GM13976 (cell line): ENCODE results near the gene CUL4A.

Source experiments
- DNase-seq: peaks from one replicate; pipeline ENCODE4 v3.0.0; 2012; ENCODE audit warnings: low spot score
- in situ Hi-C: fragments of 300-500 bp; cut with MboI; formaldehyde crosslinking; loops from one replicate; pipeline ENCODE4 v1.12.0; 2022; ENCODE audit warnings: low sequenced_read_pairs, mixed read lengths, inconsistent platforms; ENCODE audit not compliant: unreplicated experiment
- TF ChIP-seq, protein P1 (sequence below): IDR thresholded peaks from 2 replicates; pipeline ENCODE4 v1.5.1; 2012; ENCODE audit warnings: borderline replicate concordance, mild to moderate bottlenecking; ENCODE audit not compliant: insufficient read depth; ENCODE audit errors: extremely low read depth, missing control alignments, control extremely low read depth

The CUL4A gene

DNA sequence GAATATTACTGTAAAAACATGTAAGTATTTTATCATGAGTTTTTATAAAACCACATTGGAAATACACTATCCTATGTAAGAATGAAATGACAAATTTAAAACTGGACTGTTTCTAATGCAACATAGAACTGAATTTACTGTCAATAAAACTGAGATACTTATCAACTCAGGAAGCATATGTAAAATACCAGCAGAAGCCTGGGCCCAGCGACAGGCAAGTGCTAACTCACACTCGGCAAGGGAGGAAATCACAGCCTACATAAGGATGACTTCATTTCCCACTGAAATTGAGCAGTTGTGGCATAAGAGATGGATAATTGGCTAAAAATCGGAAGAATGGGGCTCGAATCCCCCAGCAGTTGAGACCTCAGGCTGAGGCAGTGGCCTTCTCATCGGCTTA lies 38.9 kb upstream of the CUL4A start:
- no peak for DNase-seq
- TF ChIP-seq, protein P1, sequence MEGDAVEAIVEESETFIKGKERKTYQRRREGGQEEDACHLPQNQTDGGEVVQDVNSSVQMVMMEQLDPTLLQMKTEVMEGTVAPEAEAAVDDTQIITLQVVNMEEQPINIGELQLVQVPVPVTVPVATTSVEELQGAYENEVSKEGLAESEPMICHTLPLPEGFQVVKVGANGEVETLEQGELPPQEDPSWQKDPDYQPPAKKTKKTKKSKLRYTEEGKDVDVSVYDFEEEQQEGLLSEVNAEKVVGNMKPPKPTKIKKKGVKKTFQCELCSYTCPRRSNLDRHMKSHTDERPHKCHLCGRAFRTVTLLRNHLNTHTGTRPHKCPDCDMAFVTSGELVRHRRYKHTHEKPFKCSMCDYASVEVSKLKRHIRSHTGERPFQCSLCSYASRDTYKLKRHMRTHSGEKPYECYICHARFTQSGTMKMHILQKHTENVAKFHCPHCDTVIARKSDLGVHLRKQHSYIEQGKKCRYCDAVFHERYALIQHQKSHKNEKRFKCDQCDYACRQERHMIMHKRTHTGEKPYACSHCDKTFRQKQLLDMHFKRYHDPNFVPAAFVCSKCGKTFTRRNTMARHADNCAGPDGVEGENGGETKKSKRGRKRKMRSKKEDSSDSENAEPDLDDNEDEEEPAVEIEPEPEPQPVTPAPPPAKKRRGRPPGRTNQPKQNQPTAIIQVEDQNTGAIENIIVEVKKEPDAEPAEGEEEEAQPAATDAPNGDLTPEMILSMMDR: no peak
- in situ Hi-C loops: no loop called here

DNA sequence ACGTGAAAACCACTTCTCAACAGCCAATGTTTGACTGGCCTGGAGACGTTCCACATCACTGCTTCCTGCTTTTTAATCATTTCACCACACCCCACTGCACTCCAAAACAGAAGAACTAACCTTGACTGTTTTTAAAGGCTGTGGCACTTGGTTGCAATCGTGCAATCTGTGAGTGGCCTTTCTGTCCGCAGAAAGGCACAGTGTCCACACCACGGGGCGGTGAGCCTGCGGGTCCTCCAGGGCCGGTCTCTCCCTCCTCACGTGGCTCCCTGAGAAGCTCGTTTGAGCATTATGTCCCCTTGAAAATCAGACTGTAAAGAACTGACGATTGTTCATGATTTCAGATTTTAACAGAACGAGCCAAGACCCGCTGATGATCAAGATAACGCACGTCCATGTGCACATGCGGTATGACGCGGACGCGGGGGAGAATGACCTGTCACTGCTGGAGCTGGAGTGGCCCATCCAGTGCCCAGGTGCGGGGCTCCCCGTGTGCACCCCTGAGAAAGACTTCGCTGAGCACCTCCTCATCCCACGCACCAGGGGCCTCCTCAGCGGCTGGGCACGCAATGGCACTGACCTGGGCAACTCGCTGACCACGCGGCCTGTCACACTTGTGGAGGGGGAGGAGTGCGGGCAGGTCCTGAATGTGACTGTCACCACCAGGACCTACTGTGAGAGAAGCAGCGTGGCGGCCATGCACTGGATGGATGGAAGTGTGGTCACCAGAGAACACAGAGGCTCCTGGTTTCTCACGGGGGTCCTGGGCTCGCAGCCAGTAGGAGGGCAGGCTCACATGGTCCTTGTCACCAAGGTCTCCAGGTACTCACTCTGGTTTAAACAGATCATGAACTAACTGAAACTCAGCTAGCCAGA lies 37.9 kb upstream of the CUL4A start:
- TF ChIP-seq, protein P1: no peak
- in situ Hi-C loops: no loop called here
- no peak for DNase-seq

DNA sequence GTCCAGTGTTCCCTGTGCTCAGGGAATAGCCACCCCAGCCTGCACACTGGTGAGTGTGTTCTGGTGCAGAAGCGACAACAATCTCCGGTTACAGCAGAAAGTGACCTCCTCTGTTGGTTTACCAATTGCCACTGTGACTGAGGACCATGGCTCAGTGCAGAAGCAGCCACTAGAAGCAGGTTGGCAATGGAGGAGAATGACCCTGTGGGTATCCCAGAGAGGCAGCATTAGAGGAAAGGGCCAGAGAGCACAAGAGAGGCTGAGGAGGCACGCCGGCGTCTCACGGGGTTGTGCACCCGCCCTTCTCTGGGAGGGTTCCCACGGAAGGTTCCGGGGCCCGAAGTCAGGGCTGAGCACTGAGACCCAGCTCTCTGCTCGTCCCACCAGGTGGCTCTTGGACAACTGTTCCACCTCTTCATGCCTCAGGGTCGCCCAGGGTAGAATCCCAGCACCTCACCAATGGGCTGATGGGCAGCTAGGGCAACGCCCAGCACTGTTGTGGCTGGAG lies 36.9 kb upstream of the CUL4A start:
- no peak for DNase-seq
- in situ Hi-C loops: no loop called here
- TF ChIP-seq, protein P1: no peak

DNA sequence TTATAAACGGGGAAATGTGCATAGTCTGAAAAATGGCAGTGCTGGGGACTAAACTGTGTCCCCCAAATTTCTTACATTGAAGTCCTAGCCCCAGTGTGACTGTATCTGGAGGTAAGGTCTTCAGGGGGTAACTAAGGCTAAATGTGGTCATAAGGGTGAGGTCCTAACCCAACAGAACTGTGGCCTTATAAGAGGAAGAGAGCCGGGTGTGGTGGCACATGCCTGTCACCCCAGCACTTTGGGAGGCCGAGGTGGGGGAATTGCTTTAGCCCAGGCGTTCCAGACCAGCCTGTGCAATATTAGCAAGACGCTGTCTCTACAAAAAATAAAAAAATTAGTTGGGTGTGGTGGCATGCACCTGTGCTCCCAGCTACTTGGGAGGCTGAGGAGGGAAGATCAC lies 33.1 kb upstream of the CUL4A start:
- TF ChIP-seq, protein P1: no peak
- DNase-seq: no peak
- in situ Hi-C loops: no loop called here

DNA sequence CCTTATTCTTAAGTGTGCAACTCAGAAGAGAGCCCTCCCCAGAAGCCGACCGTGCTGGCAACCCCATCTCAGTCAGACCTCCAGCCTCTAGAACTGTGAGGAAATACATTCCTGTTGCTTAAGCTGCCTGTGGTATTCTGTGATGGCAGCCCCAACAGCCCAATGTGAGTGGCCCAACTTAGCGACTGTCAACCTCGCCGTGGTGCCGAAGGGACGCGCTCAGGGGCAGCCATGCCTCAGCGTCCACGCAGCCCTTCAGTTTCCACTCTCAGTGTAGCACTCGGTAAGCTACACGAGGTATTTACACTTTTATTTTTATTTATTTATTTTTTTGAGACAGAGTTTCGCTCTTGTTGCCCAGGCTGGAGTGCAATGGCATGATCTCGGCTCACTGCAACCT lies 32.6 kb upstream of the CUL4A start:
- TF ChIP-seq, protein P1: no peak
- no peak for DNase-seq
- in situ Hi-C loops: no loop called here

DNA sequence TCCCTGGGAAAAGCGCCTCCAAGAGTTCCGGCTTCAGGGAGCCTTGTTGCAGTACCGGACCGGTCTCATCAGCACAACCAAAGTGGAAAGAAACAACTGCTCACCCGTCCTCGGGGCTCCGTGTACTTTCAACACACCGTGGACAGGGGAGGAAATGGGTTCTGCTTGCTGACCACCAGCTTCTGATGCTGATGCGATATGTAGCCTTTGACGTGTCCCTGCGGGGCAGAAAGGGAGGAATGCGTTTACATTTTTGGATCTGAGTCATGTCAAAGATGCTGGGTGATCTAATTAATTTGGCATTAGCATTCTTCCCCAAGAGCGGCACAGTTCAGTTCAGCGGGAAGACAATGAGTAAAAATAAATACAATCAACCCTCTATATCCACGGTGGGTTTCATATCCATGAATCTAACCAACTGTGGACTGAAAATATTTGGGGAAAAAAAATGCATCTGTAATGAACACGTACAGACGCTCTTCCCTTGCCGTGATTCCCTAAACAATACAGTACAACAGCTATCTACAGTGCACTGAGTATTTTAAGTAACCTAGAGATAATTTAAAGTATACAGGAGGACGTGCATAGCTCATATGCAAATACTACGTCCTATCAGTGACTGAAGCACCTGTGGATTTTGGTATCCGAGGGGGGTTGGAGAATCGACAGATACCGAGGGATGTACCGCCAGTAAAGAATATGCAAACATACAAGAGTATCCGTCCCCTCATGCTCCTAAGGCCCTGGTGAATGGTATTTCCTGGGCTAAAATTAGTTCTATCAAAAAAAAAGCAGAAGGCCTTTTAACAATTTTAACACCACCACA lies 31.1 kb upstream of the CUL4A start:
- TF ChIP-seq, protein P1: no peak
- in situ Hi-C loops: no loop called here
- DNase-seq: no peak
